ENCODE measurements around the gene TRIOBP.

TRIOBP gene

DNA sequence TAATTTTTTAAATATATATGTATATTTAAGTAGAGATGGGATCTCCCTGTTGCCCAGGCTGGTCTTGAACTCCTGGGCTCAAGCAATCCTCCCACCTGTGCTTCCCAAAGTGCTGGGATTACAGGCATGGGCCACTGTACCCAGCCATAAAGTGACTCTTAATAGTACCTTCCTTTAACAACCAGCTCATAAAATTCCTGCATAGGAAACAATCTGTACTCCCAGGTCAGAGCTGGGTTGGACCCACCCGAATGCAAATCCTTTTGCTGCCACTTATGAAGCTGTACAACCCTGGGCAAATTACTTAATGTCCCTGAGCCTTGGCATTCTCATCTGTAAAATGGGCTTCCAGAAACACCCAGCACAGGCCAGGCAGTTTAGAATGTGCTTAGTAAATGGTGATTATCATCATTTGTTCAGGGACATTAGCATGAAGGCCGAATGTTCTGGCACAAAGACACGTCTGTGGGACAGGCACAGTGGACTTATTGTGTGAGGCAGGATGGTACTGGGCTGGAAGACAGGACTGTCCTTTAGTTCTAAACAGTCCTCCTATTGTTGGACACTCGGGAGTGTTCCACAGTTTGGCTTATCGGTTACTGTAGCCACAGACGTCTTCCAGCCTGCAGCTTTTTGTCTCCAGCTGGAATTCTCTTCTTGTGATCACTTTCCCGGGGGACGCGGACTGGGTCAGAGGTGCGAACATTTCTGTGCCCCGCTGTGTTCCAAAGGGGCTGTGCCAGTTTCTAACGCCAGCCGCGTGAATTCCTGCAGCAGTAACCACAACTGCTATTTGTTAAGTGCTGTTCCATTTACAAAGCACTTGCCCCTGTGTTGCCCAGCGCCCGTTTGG is 32.4 kb upstream of the TRIOBP start:
- DNase-seq = no peak

DNA sequence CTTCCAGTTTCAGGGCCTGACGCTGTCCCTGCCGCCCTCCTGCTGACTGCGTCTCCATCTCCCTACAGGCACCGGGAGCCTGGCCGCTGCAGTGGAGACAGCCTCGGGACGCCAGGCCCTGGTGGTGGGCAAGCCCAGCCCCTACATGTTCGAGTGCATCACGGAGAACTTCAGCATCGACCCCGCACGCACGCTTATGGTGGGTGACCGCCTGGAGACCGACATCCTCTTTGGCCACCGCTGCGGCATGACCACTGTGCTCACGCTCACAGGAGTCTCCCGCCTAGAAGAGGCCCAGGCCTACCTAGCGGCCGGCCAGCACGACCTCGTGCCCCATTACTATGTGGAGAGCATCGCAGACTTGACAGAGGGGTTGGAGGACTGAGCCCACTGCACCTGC is 31.4 kb upstream of the TRIOBP start:
- DNase-seq = no peak

DNA sequence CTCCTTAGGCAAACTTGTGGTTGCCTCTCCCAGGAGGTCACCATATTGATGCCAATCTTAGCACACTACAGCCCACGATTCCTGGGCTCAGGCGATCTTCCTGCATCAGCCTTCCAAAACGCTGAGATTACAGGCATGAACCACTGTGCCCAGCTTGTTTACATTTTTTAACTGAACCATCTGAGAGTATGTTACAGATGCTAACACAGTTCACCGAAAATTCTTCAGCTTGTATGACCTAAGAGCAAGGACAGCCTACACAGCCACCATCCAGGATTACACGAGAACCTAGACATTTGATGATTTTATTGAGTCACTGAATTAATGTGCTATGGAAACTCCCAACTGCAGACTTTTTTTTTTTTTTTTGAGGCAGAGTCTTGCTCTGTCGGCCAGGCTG is 27.3 kb upstream of the TRIOBP start:
- DNase-seq = no peak

DNA sequence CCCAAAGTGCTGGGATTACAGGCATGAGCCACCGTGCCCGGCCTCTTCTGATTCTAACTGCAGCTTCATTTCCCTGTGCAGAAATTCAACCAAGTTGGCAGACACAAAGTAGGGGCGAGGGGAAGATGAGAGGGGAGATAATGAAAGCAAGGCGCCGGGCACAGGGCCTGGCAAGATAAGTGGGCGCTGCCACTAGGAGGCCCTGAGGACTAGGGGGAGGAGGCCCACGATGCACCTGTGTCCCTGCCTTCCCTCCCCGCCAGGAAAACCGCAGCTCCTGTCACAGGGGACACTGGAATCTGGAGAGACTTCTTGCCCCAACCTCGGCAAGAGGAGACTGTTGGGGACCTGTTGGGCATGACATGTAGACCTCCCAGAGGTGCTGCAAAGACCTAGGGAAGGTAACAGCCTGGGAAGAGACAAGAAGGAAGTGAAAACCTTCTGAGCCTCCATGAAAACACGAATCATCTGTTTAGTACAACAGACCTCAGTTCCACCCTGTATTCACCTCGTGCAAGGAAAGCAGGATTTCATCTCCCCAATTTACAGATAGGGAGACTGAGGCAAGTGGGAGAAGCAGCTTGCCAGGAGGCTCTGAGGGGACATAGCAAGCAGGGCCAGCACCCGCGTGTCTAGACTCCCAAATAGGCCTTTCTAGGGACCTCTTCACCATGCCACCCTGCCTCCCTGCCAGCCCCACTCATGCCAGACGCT is 24.5 kb upstream of the TRIOBP start:
- DNase-seq = no peak

DNA sequence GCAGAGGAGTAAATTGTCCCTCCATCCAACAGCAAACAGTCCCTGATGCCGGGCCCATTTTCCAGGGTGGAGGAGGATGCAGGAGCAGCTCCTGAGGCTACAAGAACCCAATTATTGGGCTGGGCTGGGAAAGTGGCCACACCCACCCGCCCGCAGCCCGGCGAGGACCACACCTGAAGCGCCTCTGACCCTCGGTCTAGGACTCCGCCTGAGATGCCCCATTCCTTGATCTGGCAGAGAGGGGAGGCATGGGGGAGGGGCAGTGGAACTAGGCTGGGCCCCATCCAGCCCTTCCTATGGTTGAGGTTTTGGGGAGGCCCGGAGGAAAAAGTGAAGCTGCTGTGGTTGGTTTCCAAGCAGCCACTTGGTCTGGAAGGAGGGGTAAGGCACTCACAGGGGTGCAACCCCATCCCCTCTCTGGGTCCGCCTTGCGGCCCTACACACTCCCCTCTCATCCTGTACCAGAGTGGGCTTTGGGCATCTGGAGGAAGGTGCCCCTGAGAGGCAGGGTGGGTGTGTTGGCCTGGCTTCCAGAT is 23.9 kb upstream of the TRIOBP start:
- no peak for DNase-seq

DNA sequence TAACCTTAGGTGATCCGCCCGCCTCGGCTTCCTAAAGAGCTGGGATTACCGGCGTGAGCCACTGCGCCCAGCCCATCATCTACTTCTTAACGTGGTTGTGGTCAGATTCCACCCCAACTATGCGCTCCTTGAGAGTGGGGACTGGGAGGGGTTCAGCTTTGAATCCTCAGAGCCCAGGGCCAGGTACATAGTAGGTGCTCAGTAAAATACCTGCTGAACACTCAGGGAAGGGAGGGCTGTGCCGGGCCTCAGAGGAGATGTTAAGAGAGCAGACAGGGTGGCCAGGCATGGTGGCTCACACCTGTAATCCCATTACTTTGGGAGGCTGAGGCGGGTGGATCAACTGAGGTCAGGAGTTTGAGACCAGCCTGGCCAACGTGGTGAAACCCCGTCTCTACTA is 22.6 kb upstream of the TRIOBP start:
- DNase-seq = no peak

DNA sequence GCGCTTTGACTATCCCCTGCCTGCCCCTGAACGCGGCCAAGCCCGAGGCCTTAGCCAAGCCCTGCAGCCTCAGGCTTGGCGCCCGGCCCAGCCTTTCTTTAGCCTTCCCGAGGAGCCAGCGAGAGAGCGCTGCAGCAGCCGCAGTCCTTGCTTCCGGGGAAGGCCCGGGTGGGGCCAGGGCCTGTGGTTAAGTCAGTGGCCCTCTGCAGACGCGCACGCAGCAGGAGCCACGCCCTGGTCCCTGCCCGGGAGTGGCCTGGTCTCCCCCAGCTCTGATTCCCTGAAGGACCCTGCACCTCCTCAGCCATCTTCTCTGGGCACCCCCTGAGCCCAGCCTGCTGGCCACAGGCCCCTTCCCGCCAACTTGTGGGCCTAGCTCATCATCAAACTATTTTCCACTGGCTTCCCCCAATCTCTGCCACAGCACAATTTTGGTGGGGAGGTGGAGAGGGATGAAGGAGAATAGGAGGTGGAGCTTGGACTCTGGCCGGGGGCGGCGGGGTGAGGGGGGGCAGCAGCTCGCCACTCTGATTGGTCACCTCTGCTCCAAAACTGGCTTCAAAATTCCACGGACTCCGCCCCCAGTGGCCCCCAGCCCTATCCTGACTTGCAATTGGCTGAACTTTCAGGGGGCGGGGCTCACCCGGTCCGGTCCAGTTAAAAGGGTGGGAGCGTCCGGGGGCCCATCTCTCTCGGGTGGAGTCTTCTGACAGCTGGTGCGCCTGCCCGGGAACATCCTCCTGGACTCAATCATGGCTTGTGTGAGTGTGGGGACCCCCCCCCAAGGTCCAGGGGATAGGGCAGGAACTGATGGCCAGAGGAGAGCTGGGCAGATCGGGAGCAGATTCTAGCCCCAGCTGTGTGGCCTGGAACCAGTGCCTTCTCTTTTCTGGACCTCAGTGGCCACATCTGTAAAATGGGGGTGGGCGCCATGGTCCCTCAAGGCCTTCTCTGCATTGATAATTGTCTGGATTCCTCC is 21.6 kb upstream of the TRIOBP start, which contains the start of gene LGALS1:
Gene LGALS1, plus strand, starts transcription at position 686 of the 979 bp plus-strand sequence. Its CDS starts 67 bp downstream, at position 753.
- peak; percentile 71 for DNase-seq

DNA sequence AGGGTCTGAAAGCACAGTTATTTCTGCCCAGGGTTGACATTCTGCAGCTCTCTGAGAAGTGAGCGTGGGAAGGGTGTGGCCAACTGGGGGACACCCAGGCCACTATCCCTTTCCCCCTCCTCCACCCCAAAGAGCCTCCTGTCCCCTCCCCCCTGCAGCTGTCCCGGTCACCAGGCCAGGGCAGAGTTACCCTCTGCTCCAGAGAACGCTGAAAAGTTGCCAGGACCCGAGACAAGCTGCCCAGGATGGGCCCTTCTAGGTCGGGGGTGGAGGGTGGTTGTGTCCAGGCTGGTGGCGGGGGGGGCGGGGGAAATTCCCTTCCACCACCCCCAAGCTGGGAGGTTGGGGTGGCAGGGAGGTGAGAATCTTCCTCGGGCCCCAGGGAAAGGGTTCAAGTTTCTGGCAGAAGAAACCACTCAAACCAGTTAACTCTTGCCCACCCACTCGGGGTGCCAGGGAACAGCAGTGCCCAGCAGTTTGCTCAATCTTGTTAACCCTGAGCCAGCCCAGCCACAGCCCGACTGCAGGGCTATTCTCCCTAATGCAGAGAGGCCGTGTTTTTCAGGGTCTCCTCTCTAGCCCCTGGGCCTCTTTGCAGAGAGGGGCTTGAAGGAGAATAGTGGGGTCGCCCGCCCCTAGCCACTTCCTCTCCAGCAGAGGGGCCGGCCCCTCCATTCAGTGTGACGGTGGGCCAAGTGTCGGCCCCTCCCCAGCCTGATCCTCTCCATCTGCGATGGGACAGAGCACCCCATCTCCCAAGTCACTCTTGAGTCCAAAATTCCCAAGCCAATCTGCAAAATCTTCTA is 20.7 kb upstream of the TRIOBP start:
- DNase-seq = peak; percentile 32

DNA sequence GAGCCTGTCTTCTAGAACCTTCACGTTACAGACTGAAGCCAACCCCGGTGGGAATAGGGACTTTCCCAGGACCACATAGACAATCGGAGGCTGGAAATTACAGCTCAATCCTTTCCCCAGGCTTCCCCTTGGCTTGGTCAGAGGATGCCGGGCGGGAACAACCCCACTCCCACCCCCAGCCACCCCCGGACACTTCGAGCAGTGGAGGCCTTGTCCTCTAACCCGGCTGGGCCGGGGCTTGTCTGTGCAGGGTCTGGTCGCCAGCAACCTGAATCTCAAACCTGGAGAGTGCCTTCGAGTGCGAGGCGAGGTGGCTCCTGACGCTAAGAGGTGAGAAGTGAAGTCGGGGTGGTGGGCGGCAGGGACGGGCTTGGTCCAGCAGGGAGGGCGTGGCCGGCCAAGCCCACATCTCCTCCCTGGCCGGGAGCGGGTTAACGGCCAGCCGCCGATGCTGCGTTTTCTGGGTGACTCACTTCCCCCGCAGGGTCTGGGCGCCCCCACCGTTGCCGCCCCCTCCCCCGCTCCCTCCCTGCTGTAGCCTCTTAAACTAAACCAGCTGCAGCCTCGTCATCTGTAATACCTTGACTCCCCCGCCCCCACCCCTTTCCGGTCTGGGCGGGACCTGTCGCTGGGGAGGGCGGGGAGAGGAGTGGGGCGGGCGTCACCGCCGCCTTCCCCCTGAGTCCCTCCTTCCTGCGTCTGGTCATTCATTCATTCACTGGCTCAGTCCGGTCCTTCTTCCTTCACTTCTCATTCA is 19.9 kb upstream of the TRIOBP start:
- DNase-seq = peak; percentile 96

DNA sequence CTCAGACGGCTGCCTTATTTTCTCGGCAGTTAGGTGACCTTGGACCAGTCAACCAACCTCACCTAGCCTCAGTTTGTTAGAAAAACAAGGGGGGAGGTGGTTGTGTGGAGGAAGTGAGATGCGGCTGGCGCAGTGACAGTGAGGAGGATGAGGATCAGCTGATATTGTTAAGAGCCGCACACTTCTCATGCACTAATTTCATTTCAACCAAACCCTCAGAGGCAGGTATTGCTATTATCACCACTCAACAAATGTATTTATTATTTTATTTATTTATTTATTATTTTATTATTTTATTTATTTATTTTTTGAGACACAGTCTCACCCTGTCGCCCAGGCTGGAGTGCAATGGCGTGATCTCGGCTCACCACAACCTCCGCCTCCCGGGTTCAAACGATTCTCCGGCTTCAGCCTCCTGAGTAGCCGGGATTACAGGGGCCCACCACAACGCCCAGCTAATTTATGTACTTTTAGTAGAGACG is 19.3 kb upstream of the TRIOBP start:
- no peak for DNase-seq

DNA sequence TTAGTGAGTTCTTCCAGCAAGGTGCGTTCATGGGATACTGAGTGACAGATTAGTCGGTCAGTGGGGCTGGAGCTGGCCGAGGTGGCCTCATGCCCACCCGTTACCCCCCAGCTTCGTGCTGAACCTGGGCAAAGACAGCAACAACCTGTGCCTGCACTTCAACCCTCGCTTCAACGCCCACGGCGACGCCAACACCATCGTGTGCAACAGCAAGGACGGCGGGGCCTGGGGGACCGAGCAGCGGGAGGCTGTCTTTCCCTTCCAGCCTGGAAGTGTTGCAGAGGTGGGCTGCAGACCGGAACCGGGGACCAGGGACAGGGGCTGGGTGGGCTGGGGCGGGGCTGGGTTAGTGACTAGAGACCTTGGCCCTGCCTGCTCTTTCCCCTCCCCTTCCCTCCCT is 18.5 kb upstream of the TRIOBP start:
- no peak for DNase-seq

DNA sequence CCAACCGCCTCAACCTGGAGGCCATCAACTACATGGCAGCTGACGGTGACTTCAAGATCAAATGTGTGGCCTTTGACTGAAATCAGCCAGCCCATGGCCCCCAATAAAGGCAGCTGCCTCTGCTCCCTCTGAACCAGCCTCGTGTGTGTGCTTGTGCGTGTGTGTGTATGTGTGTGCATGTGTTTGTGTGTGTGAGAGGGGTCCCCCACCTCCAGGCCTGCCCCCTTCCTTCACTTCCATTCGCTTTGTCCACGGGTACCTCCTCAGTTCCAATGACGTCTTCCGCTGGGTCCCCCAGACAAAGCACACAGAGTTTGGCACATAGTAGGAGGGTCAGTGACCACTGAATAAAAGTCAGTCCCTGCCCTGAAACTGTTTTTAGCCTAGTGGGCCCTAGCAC is 17.2 kb upstream of the TRIOBP start:
- DNase-seq = no peak

DNA sequence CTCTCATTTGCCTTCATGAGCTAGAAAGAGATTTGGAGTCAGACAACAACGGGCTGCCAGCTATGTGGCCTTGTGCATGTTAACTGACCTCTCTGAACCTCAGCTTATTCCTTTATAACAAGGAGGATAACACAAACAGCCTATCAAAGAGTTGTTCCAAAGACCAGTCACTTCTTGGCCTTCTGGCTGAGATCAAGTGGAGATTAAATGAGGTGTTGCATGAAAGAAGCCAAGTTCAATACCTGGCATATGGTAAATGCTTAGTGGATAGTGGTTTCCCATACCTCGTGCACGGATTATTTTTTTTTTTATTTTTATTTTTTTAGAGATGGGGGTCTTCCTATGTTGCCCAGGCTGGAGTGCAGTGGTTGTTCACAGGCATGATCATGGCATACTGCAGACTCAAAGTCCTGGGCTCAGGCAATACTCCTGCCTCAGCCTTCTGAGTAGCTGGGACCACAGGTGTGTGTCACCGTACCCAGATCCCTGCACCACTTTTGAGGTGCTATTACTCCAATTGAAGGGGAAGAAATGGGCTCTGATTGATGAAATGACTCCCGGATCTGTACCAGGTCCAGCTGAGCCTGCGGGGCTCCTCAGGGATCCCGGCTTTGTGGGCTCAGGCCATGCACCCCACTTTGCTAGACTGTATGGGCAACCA is 16.5 kb upstream of the TRIOBP start:
- no peak for DNase-seq

DNA sequence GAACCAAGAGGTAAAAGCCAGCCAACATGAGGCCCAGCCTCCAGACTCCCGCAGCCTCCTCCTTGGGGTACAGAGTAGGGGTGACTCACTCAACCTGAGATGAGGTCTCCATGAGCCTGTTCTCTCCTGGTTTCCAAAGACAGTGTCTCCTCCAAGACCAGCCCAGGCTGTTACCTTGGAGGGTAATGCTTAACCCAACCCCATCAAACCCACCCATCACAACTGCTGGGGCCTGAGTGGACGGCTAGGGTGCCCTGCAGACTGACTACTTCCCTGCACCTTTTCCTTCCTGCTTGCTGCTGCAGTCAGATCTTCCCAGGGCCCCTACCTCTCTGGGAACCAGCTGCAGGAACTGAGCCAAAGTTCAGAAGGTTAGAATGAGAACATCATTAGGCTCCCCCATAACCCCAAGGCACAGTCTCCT is 15.8 kb upstream of the TRIOBP start:
- no peak for DNase-seq

DNA sequence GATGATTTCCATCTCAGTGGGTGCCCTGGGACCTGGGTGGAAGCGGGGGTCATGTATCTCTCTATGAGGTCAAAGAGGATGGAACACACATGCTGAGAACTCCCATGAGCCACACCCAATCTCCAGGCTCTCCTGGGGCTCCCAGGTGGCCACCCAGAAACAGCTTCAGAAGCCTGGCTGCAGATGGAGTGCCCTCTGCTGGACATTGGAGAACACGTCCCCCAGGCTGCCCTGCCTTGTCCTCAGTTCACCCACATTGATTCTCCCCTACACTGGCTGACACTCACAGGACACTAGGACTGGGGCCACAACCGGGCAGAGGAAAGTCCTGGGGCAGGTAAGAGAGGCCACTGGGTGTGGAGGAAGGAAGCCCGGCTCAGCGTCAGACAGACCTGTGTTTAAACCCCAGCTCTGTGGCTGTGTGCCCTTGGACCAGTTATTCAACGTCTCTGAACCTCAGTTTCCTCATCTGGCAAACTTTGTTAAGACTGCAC is 15.2 kb upstream of the TRIOBP start:
- DNase-seq = peak; percentile 71

DNA sequence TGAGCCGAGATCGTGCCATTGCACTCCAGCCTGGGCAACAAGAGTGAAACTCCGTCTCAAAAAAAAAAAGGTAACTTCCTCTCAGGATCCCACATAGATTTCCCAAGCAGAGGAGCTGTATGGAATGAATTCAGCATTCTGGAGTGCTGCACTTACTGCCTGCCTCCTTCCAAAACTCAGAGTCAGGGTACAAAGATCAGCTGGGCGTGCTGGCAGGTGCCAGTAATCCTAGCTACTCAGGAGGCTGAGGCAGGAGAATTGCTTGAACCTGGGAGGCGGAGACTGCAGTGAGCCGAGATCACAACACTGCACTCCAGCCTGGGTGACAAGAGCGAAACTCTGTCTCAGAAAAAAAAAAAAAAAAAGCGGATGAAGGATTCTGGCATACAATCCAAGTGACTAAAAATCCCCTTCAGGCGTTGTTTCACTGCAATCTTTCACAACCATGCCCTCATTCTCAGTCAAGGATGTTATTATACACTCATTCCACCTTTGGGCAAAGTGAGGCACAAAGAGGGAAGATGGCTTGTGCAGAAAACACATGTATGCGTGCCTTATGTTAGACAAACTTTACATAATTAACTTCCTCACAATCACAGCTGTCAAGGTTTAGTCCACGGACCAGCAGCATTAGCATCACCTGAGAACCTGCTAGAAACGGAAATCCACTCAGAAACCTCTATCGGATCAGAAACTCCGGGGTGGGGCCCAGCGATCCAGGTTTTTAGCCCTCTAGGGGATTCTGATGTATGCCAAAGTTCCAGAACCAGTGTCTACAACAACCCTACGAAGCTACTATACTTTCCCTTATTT is 11.8 kb upstream of the TRIOBP start:
- no peak for DNase-seq

DNA sequence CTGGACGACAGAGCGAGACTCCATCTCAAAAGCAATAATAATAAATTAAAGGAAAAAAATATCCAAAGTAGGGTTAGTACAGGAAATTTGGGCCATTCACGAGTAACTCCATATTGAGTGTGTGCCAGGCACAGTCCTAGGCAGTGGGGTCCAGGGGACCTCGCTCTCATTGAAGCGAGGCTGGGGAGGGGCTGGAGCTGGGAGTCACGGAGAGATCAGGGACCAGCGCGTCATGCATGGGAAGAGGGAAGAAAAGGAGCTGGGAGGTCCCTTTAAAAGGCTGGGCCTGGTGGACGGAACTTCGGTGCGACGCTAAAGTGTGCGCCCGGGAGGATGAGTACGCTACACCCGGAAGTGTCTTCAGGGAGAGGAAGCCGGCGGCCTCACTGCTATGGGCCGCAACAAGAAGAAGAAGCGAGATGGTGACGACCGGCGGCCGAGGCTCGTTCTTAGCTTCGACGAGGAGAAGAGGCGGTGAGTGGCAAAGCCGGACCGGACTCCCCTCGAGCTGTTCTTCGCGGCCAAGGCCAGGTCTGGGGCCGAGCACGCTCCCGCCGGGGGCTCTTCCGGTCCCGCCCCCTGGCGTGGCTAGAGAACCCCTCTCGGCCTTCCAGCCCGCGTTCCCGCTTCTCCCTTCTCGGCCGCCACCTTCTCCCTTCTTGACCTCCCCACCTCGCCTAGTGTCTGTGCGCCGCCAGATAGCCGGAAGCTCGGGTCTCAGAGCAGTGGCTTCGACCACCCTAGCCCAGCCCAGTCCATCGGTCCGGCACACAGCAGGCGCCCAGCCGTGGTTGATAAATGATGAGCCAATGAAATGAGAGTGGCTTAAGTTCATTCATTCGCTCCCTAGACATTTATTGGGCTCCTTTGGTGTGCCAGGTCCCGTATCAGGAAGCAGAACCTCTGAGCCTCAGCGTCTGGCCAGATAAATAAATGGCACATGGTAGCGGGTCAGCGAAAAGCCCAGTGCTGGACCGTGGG is 10.6 kb upstream of the TRIOBP start, which contains the start of gene NOL12:
Gene NOL12, plus strand, starts transcription at position 342 of the 981 bp plus-strand sequence. Its CDS starts 50 bp downstream, at position 392.
- peak; percentile 82 for DNase-seq

DNA sequence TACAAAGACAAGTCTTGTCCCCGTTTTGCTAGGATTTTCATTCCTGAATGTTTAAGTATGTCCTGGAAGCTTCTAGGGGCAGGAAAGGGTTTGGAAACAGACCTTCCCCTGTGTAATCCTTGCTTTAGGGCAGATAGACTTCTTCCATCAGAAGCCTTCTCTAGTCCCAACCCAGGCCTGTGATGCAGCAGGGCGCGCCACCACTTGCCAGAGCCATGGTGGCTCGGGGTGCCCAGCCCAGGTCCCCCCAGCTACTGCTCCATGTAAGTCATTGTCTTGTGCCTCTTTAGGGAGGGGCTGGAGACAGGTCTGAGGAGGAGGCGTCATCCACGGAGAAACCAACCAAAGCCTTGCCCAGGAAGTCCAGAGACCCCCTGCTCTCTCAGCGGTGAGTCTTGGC is 6.4 kb upstream of the TRIOBP start:
- no peak for DNase-seq
